Measurements from ENCODE around the gene ELMO2. TPM values are rescaled to one million over a fixed set of nuclear protein-coding genes. Genes with fewer than 3 reads are reported as not detected.

Gene ELMO2
- total RNA-seq, 1 donor from 2014 or later: 35.6 TPM

DNA sequence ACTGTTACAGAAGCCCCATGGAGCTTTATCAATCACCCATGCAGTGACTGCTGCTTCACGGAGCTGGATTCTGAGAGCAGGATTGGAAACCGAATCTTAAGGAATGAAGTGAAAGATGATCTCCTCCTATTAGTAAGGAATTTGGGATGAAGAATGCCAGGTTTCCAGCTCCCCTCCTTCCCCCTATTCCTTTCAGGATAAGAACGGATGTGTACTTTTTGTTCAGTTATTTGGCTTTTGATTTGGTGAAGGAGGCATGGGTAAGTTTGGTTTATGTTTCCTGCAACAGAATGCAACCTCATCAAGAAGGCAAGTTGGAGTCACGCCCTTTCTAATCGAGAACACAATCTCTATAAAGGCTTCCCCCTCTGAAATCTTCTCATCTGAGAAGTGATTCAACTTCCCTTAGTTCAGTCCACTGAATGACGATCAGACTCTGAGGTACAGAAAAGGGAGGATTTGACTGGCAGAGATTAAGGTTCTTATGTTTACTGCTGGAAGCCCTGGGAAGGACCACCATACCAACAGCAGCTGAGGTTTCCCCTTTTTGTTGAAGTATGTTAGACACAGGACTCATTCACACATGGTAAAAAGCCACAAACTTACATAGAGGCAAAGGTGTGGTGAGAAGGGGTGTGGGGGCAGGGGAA is 5.5 kb downstream of the ELMO2 start:
- Mint-ChIP-seq H3K9me3 (ENCODE audit: unreplicated experiment) (no peaks in the 10 kb centered on the region), H3K4me3 (ENCODE audit: unreplicated experiment) (no peak overlapping the region), H3K4me1 (ENCODE audit: unreplicated experiment) (peaks cover 31% of the 10 kb centered on the region), H3K27me3 (ENCODE audit: unreplicated experiment) (peaks cover 7% of the 10 kb centered on the region), H3K36me3 (ENCODE audit: low read depth, unreplicated experiment) (peaks cover 8% of the 10 kb centered on the region), H3K27ac (ENCODE audit: unreplicated experiment) (no peak overlapping the region)
- TF ChIP-seq, protein P1, sequence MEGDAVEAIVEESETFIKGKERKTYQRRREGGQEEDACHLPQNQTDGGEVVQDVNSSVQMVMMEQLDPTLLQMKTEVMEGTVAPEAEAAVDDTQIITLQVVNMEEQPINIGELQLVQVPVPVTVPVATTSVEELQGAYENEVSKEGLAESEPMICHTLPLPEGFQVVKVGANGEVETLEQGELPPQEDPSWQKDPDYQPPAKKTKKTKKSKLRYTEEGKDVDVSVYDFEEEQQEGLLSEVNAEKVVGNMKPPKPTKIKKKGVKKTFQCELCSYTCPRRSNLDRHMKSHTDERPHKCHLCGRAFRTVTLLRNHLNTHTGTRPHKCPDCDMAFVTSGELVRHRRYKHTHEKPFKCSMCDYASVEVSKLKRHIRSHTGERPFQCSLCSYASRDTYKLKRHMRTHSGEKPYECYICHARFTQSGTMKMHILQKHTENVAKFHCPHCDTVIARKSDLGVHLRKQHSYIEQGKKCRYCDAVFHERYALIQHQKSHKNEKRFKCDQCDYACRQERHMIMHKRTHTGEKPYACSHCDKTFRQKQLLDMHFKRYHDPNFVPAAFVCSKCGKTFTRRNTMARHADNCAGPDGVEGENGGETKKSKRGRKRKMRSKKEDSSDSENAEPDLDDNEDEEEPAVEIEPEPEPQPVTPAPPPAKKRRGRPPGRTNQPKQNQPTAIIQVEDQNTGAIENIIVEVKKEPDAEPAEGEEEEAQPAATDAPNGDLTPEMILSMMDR (IDR thresholded peaks at IDR 0.05; ENCODE audit: unreplicated experiment): no peak
- no peak for DNase-seq (ENCODE audit: low spot score)

DNA sequence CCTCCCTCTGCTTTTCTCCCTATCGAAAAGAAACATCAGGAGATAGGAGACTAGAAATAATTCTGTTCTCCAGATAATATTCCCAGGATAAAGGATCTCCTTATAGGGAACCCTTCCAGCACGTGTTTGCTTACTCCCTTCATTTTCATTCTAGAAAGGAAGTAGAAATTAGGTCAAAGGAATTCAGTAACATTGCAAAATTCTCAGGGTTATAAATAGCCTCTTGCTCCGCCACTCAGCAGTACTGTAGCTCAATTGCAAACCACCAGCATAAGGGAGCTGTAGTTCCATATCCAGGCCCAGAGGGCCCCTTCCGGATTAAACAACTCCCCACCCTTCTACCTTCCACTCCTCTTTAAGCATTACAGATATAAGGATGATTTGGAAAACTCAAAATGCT is 6.2 kb downstream of the ELMO2 start:
- H3K9me3 Mint-ChIP-seq (ENCODE audit: unreplicated experiment): no peaks in the 10 kb centered on the region
- peaks cover 8% of the 10 kb centered on the region for H3K36me3 Mint-ChIP-seq (ENCODE audit: low read depth, unreplicated experiment)
- DNase-seq (ENCODE audit: low spot score): no peak
- H3K27me3 Mint-ChIP-seq (ENCODE audit: unreplicated experiment): peaks cover 2% of the 10 kb centered on the region
- peaks cover 31% of the 10 kb centered on the region for H3K4me1 Mint-ChIP-seq (ENCODE audit: unreplicated experiment)
- no peak overlapping the region for H3K4me3 Mint-ChIP-seq (ENCODE audit: unreplicated experiment)
- no peak overlapping the region for H3K27ac Mint-ChIP-seq (ENCODE audit: unreplicated experiment)
- TF ChIP-seq, protein P1 (IDR thresholded peaks at IDR 0.05; ENCODE audit: unreplicated experiment): no peak

DNA sequence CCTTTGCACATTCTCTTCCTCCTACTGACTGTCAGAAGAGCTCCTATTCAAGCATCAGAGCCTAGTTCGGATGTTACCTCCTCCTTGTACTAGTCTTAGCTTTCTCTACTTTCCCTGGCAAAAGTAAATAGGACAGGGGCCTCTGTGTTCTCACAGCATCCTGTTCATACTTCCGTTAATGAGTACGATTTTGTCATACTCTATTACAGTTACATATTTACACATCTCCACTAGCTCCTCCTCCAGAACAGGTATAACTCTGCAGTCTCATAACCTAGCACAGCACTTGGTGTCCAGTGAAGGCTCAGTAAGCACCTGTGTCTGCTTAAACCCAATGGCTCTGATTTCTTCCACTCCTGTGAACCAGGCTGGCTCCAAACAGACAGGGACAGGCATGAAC is 7.0 kb downstream of the ELMO2 start:
- Mint-ChIP-seq H3K4me3 (ENCODE audit: unreplicated experiment) (no peak overlapping the region), H3K27ac (ENCODE audit: unreplicated experiment) (no peak overlapping the region), H3K36me3 (ENCODE audit: low read depth, unreplicated experiment) (peaks cover 8% of the 10 kb centered on the region), H3K9me3 (ENCODE audit: unreplicated experiment) (no peaks in the 10 kb centered on the region), H3K4me1 (ENCODE audit: unreplicated experiment) (peaks cover 31% of the 10 kb centered on the region), H3K27me3 (ENCODE audit: unreplicated experiment) (no peaks in the 10 kb centered on the region)
- no peak for DNase-seq (ENCODE audit: low spot score)
- TF ChIP-seq, protein P1 (IDR thresholded peaks at IDR 0.05; ENCODE audit: unreplicated experiment): no peak

DNA sequence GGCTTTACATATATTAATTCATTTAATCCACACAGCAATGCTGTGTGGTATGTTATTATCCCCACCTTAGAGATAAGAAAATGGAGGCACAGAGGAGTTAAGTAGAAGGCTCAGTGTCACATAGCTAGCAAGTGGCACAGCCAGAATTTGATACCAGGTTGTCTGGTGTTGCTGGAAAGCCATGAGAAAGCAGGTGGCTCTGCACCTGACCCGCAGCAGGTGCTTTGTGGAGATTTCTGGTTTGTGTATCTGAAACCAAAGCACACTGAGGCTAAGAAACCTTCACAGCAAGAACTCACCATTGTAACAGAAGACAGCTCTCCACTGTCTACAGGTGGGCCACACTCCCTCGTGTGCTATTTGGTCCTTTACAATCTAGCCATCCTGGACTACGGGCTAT is 7.5 kb downstream of the ELMO2 start:
- Mint-ChIP-seq H3K4me1 (ENCODE audit: unreplicated experiment) (peaks cover 28% of the 10 kb centered on the region), H3K27me3 (ENCODE audit: unreplicated experiment) (no peaks in the 10 kb centered on the region)

More for the DNA sequence above, 7.5 kb downstream of the ELMO2 start:
- Mint-ChIP-seq H3K4me3 (ENCODE audit: unreplicated experiment) (no peak overlapping the region), H3K27ac (ENCODE audit: unreplicated experiment) (no peak overlapping the region), H3K36me3 (ENCODE audit: low read depth, unreplicated experiment) (peaks cover 11% of the 10 kb centered on the region), H3K9me3 (ENCODE audit: unreplicated experiment) (no peaks in the 10 kb centered on the region)
- no peak for DNase-seq (ENCODE audit: low spot score)
- TF ChIP-seq, protein P1 (IDR thresholded peaks at IDR 0.05; ENCODE audit: unreplicated experiment): no peak
